Vagina (tissue), 2 donors: ENCODE measurements around the gene VDR.

ENCODE experiments used
- POLR2A ChIP-seq, 2 donors: fragments of 450-650 bp; IDR thresholded peaks; one replicate each; pipeline ENCODE4 v1.6.1; 2017; ENCODE audit warnings: antibody characterized with exemption in 2 of 2, mild to moderate bottlenecking in 2 of 2, moderate library complexity in 2 of 2
- POLR2AphosphoS5 ChIP-seq, 2 donors: sonication (generic); formaldehyde crosslinking; IDR thresholded peaks; one replicate each; pipeline ENCODE4 v1.9.0; 2017; ENCODE audit warnings: antibody characterized with exemption in 2 of 2, mild to moderate bottlenecking in 2 of 2, low read depth in 1 of 2; ENCODE audit not compliant: insufficient read depth in 1 of 2
- TF ChIP-seq, protein P1 (sequence below), 3 experiments: fragments of 450-650 bp in 2 of 3; fragments of 200-600 bp in 1 of 3; sonication (generic) in 1 of 3; IDR thresholded peaks; one replicate each; pipeline ENCODE4 v1.5.1; 2017 to 2019; ENCODE audit warnings: antibody characterized with exemption in 3 of 3, mild to moderate bottlenecking in 2 of 3, moderate library complexity in 2 of 3

DNA sequence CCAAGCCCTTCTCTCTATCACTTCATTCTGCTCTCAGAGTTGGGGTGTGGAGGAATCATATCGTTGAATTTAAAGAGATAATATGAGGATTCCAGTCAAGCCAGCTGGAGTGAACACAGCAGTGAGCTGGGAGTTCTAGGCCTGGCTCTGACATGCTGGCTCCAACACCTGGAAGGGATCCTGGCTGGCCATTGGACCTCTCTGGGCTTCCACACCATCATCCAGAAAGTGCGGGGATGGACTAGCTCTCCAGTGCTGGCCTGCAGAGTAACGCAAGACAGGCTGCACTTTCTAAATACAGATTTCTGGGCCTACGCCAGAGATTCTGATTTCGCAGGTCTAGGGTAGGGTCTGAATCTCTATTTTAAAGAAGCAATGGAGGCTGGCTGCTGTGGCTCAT lies 50.3 kb downstream of the VDR start:
- TF ChIP-seq, protein P1, sequence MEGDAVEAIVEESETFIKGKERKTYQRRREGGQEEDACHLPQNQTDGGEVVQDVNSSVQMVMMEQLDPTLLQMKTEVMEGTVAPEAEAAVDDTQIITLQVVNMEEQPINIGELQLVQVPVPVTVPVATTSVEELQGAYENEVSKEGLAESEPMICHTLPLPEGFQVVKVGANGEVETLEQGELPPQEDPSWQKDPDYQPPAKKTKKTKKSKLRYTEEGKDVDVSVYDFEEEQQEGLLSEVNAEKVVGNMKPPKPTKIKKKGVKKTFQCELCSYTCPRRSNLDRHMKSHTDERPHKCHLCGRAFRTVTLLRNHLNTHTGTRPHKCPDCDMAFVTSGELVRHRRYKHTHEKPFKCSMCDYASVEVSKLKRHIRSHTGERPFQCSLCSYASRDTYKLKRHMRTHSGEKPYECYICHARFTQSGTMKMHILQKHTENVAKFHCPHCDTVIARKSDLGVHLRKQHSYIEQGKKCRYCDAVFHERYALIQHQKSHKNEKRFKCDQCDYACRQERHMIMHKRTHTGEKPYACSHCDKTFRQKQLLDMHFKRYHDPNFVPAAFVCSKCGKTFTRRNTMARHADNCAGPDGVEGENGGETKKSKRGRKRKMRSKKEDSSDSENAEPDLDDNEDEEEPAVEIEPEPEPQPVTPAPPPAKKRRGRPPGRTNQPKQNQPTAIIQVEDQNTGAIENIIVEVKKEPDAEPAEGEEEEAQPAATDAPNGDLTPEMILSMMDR (IDR thresholded peaks at IDR 0.05): no peak
- TF ChIP-seq POLR2AphosphoS5 (IDR thresholded peaks at IDR 0.05; ENCODE audit: insufficient read depth in 1 of 2, low read depth in 1 of 2) (no peak), POLR2A (IDR thresholded peaks at IDR 0.05) (no peak)
